Karpas-422 (cell line): Measurements from ENCODE around the gene DIP2C. TPM values are rescaled to one million over a fixed set of nuclear protein-coding genes. Genes with fewer than 3 reads are reported as not detected.

Experiments
- DNase-seq: peaks from one replicate; pipeline ENCODE4 v3.0.0-alpha.2; 2015
- H2AFZ ChIP-seq: fragments of 200-600 bp; sonication (generic); 2 replicates; pipeline ENCODE4 v1.6.1; 2014; ENCODE audit warnings: antibody characterized with exemption, low read length, mixed read lengths
- H3K27ac ChIP-seq: fragments of 200-600 bp; sonication (generic); 2 replicates; pipeline ENCODE4 v1.5.1; 2014; ENCODE audit warnings: mild to moderate bottlenecking, low read length, moderate library complexity
- H3K27me3 ChIP-seq: fragments of 200-600 bp; sonication (generic); 2 replicates; pipeline ENCODE4 v1.6.1; 2014; ENCODE audit warnings: low read length, mixed read lengths
- H3K36me3 ChIP-seq: fragments of 200-600 bp; sonication (generic); 2 replicates; pipeline ENCODE4 v1.6.1; 2014; ENCODE audit warnings: low read length, mixed read lengths; ENCODE audit not compliant: insufficient read depth
- H3K4me1 ChIP-seq: fragments of 200-600 bp; sonication (generic); 2 replicates; pipeline ENCODE4 v1.6.1; 2014; ENCODE audit warnings: mild to moderate bottlenecking, low read length, mixed read lengths
- H3K4me2 ChIP-seq: fragments of 200-600 bp; sonication (generic); 2 replicates; pipeline ENCODE4 v1.6.1; 2014; ENCODE audit warnings: low read length, low read depth, mild to moderate bottlenecking; ENCODE audit not compliant: poor library complexity, severe bottlenecking
- H3K4me3 ChIP-seq: fragments of 200-600 bp; sonication (generic); 2 replicates; pipeline ENCODE4 v1.5.1; 2014; ENCODE audit warnings: mild to moderate bottlenecking, antibody characterized with exemption, low read length, mixed read lengths
- H3K79me2 ChIP-seq: fragments of 200-600 bp; sonication (generic); 2 replicates; pipeline ENCODE4 v1.6.1; 2014; ENCODE audit warnings: mild to moderate bottlenecking, low read length, mixed read lengths
- H3K9ac ChIP-seq: fragments of 200-600 bp; sonication (generic); 2 replicates; pipeline ENCODE4 v1.6.0; 2014; ENCODE audit warnings: low read length
- H3K9me2 ChIP-seq: fragments of 200-600 bp; sonication (generic), shearing (Covaris generic); replicated peaks from 2 replicates; pipeline ENCODE4 v1.6.0; 2014; ENCODE audit warnings: mild to moderate bottlenecking, low read length, moderate library complexity; ENCODE audit not compliant: insufficient read depth
- H3K9me3 ChIP-seq: fragments of 300-700, 200-600 bp; sonication (generic); 2 replicates; pipeline ENCODE4 v1.6.1; 2014; ENCODE audit warnings: low read length, mixed read lengths
- H4K20me1 ChIP-seq: fragments of 200-600 bp; sonication (generic); 2 replicates; pipeline ENCODE4 v1.6.1; 2014; ENCODE audit warnings: mild to moderate bottlenecking, antibody characterized with exemption, low read length, low read depth; ENCODE audit not compliant: insufficient read depth
- total RNA-seq: library from RNA; depleted of rRNA; stranded (reverse); fragments of >200 nt; shearing (Covaris generic); gene quantifications from 2 replicates; pipeline ENCODE4 v1.2.3, GENCODE V29; 2014; ENCODE audit warnings: low replicate concordance

The DIP2C gene
- total RNA-seq, 1 experiment from 2014 or later, result 0.11 TPM

GRCh38 chr10:416091-416515 lies 273.4 kb downstream of the DIP2C start:
- DNase-seq, result no peak
- Histone ChIP-seq H3K4me2 (no peak overlapping the region), H4K20me1 (no peaks in the 10 kb centered on the region), H3K27ac (no peak overlapping the region), H3K4me1 (no peaks in the 10 kb centered on the region), H3K79me2 (no peaks in the 10 kb centered on the region), H2AFZ (no peak overlapping the region), H3K9me2 (no peaks in the 10 kb centered on the region), H3K9me3 (no peaks in the 10 kb centered on the region), H3K4me3 (no peak overlapping the region), H3K27me3 (no peaks in the 10 kb centered on the region), H3K36me3 (no peaks in the 10 kb centered on the region), H3K9ac (no peak overlapping the region)

- DNase-seq, result no peak
- no peaks in the 10 kb centered on the region for H3K36me3 ChIP-seq
- H3K9me3 ChIP-seq, result no peaks in the 10 kb centered on the region
- H3K27me3 ChIP-seq, result no peaks in the 10 kb centered on the region
- no peaks in the 10 kb centered on the region for H3K79me2 ChIP-seq
- H2AFZ ChIP-seq, result no peak overlapping the region
- H3K4me2 ChIP-seq, result no peak overlapping the region
- H3K9me2 ChIP-seq, result no peaks in the 10 kb centered on the region
- H3K4me3 ChIP-seq, result no peak overlapping the region
- no peak overlapping the region for H3K27ac ChIP-seq
- no peaks in the 10 kb centered on the region for H4K20me1 ChIP-seq
- no peak overlapping the region for H3K9ac ChIP-seq
- no peaks in the 10 kb centered on the region for H3K4me1 ChIP-seq
Observed at GRCh38 chr10:413662-414071, 275.8 kb downstream of the DIP2C start.

GRCh38 chr10:412109-412508 lies 277.4 kb downstream of the DIP2C start:
- H3K4me3 ChIP-seq, result no peak overlapping the region
- H3K4me1 ChIP-seq, result no peaks in the 10 kb centered on the region
- DNase-seq, result no peak
- H3K9me3 ChIP-seq, result no peaks in the 10 kb centered on the region
- H3K36me3 ChIP-seq, result no peaks in the 10 kb centered on the region
- H3K27me3 ChIP-seq, result no peaks in the 10 kb centered on the region
- no peak overlapping the region for H2AFZ ChIP-seq
- H3K9me2 ChIP-seq, result no peaks in the 10 kb centered on the region
- no peaks in the 10 kb centered on the region for H4K20me1 ChIP-seq
- H3K9ac ChIP-seq, result no peak overlapping the region
- no peak overlapping the region for H3K4me2 ChIP-seq
- H3K79me2 ChIP-seq, result no peaks in the 10 kb centered on the region
- H3K27ac ChIP-seq, result no peak overlapping the region

GRCh38 chr10:411603-412002 lies 277.9 kb downstream of the DIP2C start:
- H3K36me3 ChIP-seq, result no peaks in the 10 kb centered on the region
- H3K27me3 ChIP-seq, result no peaks in the 10 kb centered on the region
- H4K20me1 ChIP-seq, result no peaks in the 10 kb centered on the region
- H2AFZ ChIP-seq, result no peak overlapping the region
- no peaks in the 10 kb centered on the region for H3K4me1 ChIP-seq
- no peaks in the 10 kb centered on the region for H3K79me2 ChIP-seq
- no peak overlapping the region for H3K27ac ChIP-seq
- H3K9ac ChIP-seq, result no peak overlapping the region
- H3K9me3 ChIP-seq, result no peaks in the 10 kb centered on the region
- DNase-seq, result no peak
- H3K4me3 ChIP-seq, result no peak overlapping the region
- no peak overlapping the region for H3K4me2 ChIP-seq
- no peaks in the 10 kb centered on the region for H3K9me2 ChIP-seq

GRCh38 chr10:409408-410040 lies 279.9 kb downstream of the DIP2C start:
- H3K4me2 ChIP-seq, result no peak overlapping the region
- H3K4me1 ChIP-seq, result no peaks in the 10 kb centered on the region
- H4K20me1 ChIP-seq, result no peaks in the 10 kb centered on the region
- H3K27ac ChIP-seq, result no peak overlapping the region
- no peaks in the 10 kb centered on the region for H3K79me2 ChIP-seq
- H3K9me3 ChIP-seq, result no peaks in the 10 kb centered on the region
- H3K36me3 ChIP-seq, result no peaks in the 10 kb centered on the region
- DNase-seq, result no peak
- no peaks in the 10 kb centered on the region for H3K27me3 ChIP-seq
- no peak overlapping the region for H3K4me3 ChIP-seq
- H3K9me2 ChIP-seq, result no peaks in the 10 kb centered on the region
- no peak overlapping the region for H3K9ac ChIP-seq
- H2AFZ ChIP-seq, result no peak overlapping the region

- Histone ChIP-seq H3K9ac (no peak overlapping the region), H3K79me2 (no peaks in the 10 kb centered on the region), H3K4me2 (no peak overlapping the region), H3K27me3 (no peaks in the 10 kb centered on the region), H3K9me2 (no peaks in the 10 kb centered on the region), H3K27ac (no peak overlapping the region), H3K4me1 (no peaks in the 10 kb centered on the region), H2AFZ (no peak overlapping the region), H4K20me1 (no peaks in the 10 kb centered on the region), H3K36me3 (no peaks in the 10 kb centered on the region), H3K4me3 (no peak overlapping the region), H3K9me3 (no peaks in the 10 kb centered on the region)
- no peak for DNase-seq
Observed at GRCh38 chr10:408236-408635, 281.2 kb downstream of the DIP2C start.

- H2AFZ ChIP-seq, result no peak overlapping the region
- H3K9me3 ChIP-seq, result no peaks in the 10 kb centered on the region
- H3K36me3 ChIP-seq, result no peaks in the 10 kb centered on the region
- H3K9ac ChIP-seq, result no peak overlapping the region
- H3K4me2 ChIP-seq, result no peak overlapping the region
- H3K4me3 ChIP-seq, result no peak overlapping the region
- no peaks in the 10 kb centered on the region for H3K4me1 ChIP-seq
- H3K27me3 ChIP-seq, result no peaks in the 10 kb centered on the region
- no peak overlapping the region for H3K27ac ChIP-seq
- H4K20me1 ChIP-seq, result no peaks in the 10 kb centered on the region
- no peak for DNase-seq
- H3K9me2 ChIP-seq, result no peaks in the 10 kb centered on the region
- no peaks in the 10 kb centered on the region for H3K79me2 ChIP-seq
Observed at GRCh38 chr10:406976-407375, 282.5 kb downstream of the DIP2C start.

GRCh38 chr10:405648-406047 lies 283.8 kb downstream of the DIP2C start:
- Histone ChIP-seq H3K9ac (no peak overlapping the region), H3K4me3 (no peak overlapping the region), H3K9me3 (no peaks in the 10 kb centered on the region), H3K4me2 (no peak overlapping the region), H3K79me2 (no peaks in the 10 kb centered on the region), H3K36me3 (no peaks in the 10 kb centered on the region), H3K27me3 (no peaks in the 10 kb centered on the region), H3K9me2 (no peaks in the 10 kb centered on the region), H4K20me1 (no peaks in the 10 kb centered on the region), H3K4me1 (no peaks in the 10 kb centered on the region), H3K27ac (no peak overlapping the region), H2AFZ (no peak overlapping the region)
- no peak for DNase-seq

- H3K9me3 ChIP-seq, result no peaks in the 10 kb centered on the region
- H3K9ac ChIP-seq, result no peak overlapping the region
- H3K4me2 ChIP-seq, result no peak overlapping the region
- H3K27ac ChIP-seq, result no peak overlapping the region
- no peaks in the 10 kb centered on the region for H3K79me2 ChIP-seq
- no peak for DNase-seq
- no peak overlapping the region for H2AFZ ChIP-seq
- no peaks in the 10 kb centered on the region for H3K9me2 ChIP-seq
- H4K20me1 ChIP-seq, result no peaks in the 10 kb centered on the region
- H3K27me3 ChIP-seq, result no peaks in the 10 kb centered on the region
- H3K36me3 ChIP-seq, result no peaks in the 10 kb centered on the region
- H3K4me3 ChIP-seq, result no peak overlapping the region
- no peaks in the 10 kb centered on the region for H3K4me1 ChIP-seq
Observed at GRCh38 chr10:404991-405390, 284.5 kb downstream of the DIP2C start.
